ENCODE data around the gene AGAP1. TPM values are rescaled to one million over a fixed set of nuclear protein-coding genes. Genes with fewer than 3 reads are reported as not detected.

AGAP1 gene
- total RNA-seq, 1 experiment from 2014 or later = 25.8 TPM

- no peak overlapping the region for H4K91ac ChIP-seq (ENCODE audit: insufficient read length, low read depth, low read length)
- WGBS (ENCODE audit: extremely low coverage, insufficient read length, low lambda C conversion rate) = no CpG with 5 or more reads among the region's 4 CpGs
- H3K9me3 Mint-ChIP-seq = no peaks in the 10 kb centered on the region
Observed at GRCh38 chr2:235955664-235956063, 461.8 kb downstream of the AGAP1 start.

More at GRCh38 chr2:235955664-235956063, 461.8 kb downstream of the AGAP1 start:
- no peak overlapping the region for H3K4ac ChIP-seq (ENCODE audit: low read depth, low read length)
- H3K18ac ChIP-seq (ENCODE audit: insufficient read length, low read depth, low read length) = no peak overlapping the region
- H2BK120ac ChIP-seq (ENCODE audit: low read depth, low read length, poor library complexity, severe bottlenecking) = no peak overlapping the region
- Mint-ChIP-seq H3K27me3 (ENCODE audit: low read depth) (no peaks in the 10 kb centered on the region), H3K36me3 (ENCODE audit: insufficient read depth in 1 of 3, low read depth in 3 of 3) (no peaks in the 10 kb centered on the region), H3K27ac (no peak overlapping the region), H3K4me1 (peaks cover 18 to 23% of the 10 kb centered on the region in 2 experiments), H3K4me3 (no peak overlapping the region)
- H4K20me1 ChIP-seq (ENCODE audit: control insufficient read depth, insufficient read depth, insufficient read length) = no peaks in the 10 kb centered on the region
- no peak overlapping the region for H3T11ph ChIP-seq (ENCODE audit: low read length)
- no peak overlapping the region for H2BK5ac ChIP-seq (ENCODE audit: insufficient read length, low read length)
- peaks cover 3% of the 10 kb centered on the region for H3K23me2 ChIP-seq (ENCODE audit: insufficient read length, low read depth, low read length, poor library complexity, severe bottlenecking)
- no peak for DNase-seq
- H3K9me3 ChIP-seq (ENCODE audit: control insufficient read depth, low read depth, low read length) = no peaks in the 10 kb centered on the region
- TF ChIP-seq CTCF (conservative IDR thresholded peaks at IDR 0.05) = no peak
- H2AK5ac ChIP-seq (ENCODE audit: insufficient read length, low read length) = no peak overlapping the region
- H3K14ac ChIP-seq (ENCODE audit: insufficient read depth, low read length) = no peak overlapping the region
- no peak overlapping the region for H3K27ac ChIP-seq (ENCODE audit: insufficient read length, low read depth, low read length)
- H4K5ac ChIP-seq (ENCODE audit: insufficient read length, low read depth, low read length) = no peak overlapping the region
- no peak overlapping the region for H3K56ac ChIP-seq (ENCODE audit: insufficient read length, low read depth, low read length)
- H3K4me1 ChIP-seq (ENCODE audit: insufficient read depth, low read length) = peaks cover 4% of the 10 kb centered on the region; the same call in 1 of the 2 replicates
- no peak overlapping the region for H2BK15ac ChIP-seq (ENCODE audit: low read depth, low read length)
- no peak overlapping the region for H4K8ac ChIP-seq (replicated peaks; ENCODE audit: insufficient read length, low read depth, low read length)
- no peaks in the 10 kb centered on the region for H3K79me2 ChIP-seq (ENCODE audit: insufficient read depth, low read length)
- H3K9ac ChIP-seq (ENCODE audit: extremely low read depth, insufficient read length, low read length) = no peak overlapping the region
- no peak overlapping the region for H3K4me2 ChIP-seq (ENCODE audit: insufficient read depth, insufficient read length, low read length)
- no peak overlapping the region for H2AFZ ChIP-seq (ENCODE audit: low read length)
- H2BK20ac ChIP-seq (ENCODE audit: low read depth, low read length, poor library complexity, severe bottlenecking) = no peak overlapping the region
- H3K27me3 ChIP-seq (ENCODE audit: insufficient read depth, low read length) = no peaks in the 10 kb centered on the region
- no peak overlapping the region for H2BK12ac ChIP-seq (ENCODE audit: insufficient read length, low read depth, low read length)
- no peak overlapping the region for H3K23ac ChIP-seq (ENCODE audit: insufficient read length, low read depth, low read length)
- H3K79me1 ChIP-seq (ENCODE audit: insufficient read depth, low read depth, low read length, poor library complexity, severe bottlenecking) = no peaks in the 10 kb centered on the region

Data from H9 (cell line).